ENCODE data around the gene PTPRK.

Gene PTPRK

GRCh38 chr6:128515550-128516513 is 4.6 kb downstream of the PTPRK start:
- DNase-seq, result no peak

GRCh38 chr6:128513878-128514277 is 6.5 kb downstream of the PTPRK start:
- DNase-seq, result no peak

- no peak for DNase-seq
Measured at GRCh38 chr6:128512296-128512695, 8.1 kb downstream of the PTPRK start.

- DNase-seq, result no peak
Measured at GRCh38 chr6:128511506-128511905, 8.9 kb downstream of the PTPRK start.

GRCh38 chr6:128509709-128510108 is 10.7 kb downstream of the PTPRK start:
- DNase-seq, result no peak

GRCh38 chr6:128508588-128509296 is 11.7 kb downstream of the PTPRK start:
- DNase-seq, result peak in 1 of 14 donors; percentile 13

GRCh38 chr6:128507337-128508310 is 12.8 kb downstream of the PTPRK start:
- DNase-seq, result peak in 1 of 14 donors; percentile 24

- DNase-seq, result no peak
Measured at GRCh38 chr6:128505603-128506002, 14.8 kb downstream of the PTPRK start.

- no peak for DNase-seq
Measured at GRCh38 chr6:128504003-128504654, 16.3 kb downstream of the PTPRK start.

GRCh38 chr6:128500749-128501600 is 19.4 kb downstream of the PTPRK start:
- no peak for DNase-seq

GRCh38 chr6:128500014-128500413 is 20.4 kb downstream of the PTPRK start:
- no peak for DNase-seq

GRCh38 chr6:128499079-128499731 is 21.2 kb downstream of the PTPRK start:
- DNase-seq, result no peak

- peak in 1 of 14 donors; percentile 29 for DNase-seq
Measured at GRCh38 chr6:128498234-128498633, 22.2 kb downstream of the PTPRK start.

GRCh38 chr6:128495536-128496333 is 24.7 kb downstream of the PTPRK start:
- no peak for DNase-seq

GRCh38 chr6:128494440-128494839 is 26.0 kb downstream of the PTPRK start:
- DNase-seq, result no peak

GRCh38 chr6:128493877-128494276 is 26.5 kb downstream of the PTPRK start:
- DNase-seq, result no peak

GRCh38 chr6:128492386-128492785 is 28.0 kb downstream of the PTPRK start:
- DNase-seq, result no peak

- DNase-seq, result peak in 1 of 14 donors; percentile 49
Measured at GRCh38 chr6:128491610-128492206, 28.7 kb downstream of the PTPRK start.

GRCh38 chr6:128491100-128491581 is 29.3 kb downstream of the PTPRK start:
- DNase-seq, result no peak

All from C1 segment of cervical spinal cord (tissue), 14 donors.